ENCODE measurements around the gene GREB1. TPM values are rescaled to one million over a fixed set of nuclear protein-coding genes. Genes with fewer than 3 reads are reported as not detected.

GREB1 gene
- polyA plus RNA-seq, 1 experiment, result 0.12 TPM

DNA sequence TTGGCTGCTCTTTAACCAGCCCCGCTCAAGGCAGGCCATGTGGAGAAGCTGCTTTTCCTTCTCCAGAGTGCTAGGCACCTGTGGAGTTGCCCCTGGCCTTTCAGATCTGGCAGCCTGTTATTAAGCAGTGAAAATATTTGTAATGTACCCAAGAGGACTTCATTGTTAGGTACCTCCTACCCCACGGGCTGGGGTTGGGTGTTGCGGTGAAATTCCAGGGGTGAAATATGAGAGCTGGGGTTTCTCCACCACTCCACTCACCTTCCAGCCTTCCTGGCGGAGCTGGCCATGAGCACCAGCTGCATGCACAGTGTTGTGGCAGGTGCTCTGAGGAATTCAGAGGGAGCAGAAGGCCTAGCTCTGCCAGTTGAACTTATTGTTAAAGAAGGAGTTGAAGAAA lies 97.0 kb downstream of the GREB1 start:
- DNase-seq (ENCODE audit: low read depth, low spot score), result no peak
- CTCF ChIA-PET, result no interaction called here
- peaks cover 10% of the 10 kb centered on the region for H3K9me3 ChIP-seq (ENCODE audit: control insufficient read depth, insufficient read depth, low read length)
- no peak overlapping the region for H3K27ac ChIP-seq (ENCODE audit: low read depth, low read length)
- TF ChIP-seq, protein P1, sequence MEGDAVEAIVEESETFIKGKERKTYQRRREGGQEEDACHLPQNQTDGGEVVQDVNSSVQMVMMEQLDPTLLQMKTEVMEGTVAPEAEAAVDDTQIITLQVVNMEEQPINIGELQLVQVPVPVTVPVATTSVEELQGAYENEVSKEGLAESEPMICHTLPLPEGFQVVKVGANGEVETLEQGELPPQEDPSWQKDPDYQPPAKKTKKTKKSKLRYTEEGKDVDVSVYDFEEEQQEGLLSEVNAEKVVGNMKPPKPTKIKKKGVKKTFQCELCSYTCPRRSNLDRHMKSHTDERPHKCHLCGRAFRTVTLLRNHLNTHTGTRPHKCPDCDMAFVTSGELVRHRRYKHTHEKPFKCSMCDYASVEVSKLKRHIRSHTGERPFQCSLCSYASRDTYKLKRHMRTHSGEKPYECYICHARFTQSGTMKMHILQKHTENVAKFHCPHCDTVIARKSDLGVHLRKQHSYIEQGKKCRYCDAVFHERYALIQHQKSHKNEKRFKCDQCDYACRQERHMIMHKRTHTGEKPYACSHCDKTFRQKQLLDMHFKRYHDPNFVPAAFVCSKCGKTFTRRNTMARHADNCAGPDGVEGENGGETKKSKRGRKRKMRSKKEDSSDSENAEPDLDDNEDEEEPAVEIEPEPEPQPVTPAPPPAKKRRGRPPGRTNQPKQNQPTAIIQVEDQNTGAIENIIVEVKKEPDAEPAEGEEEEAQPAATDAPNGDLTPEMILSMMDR (IDR thresholded peaks at IDR 0.05; ENCODE audit: low read depth, low read length), result no peak
- peaks cover 11% of the 10 kb centered on the region for H3K27me3 ChIP-seq (ENCODE audit: control insufficient read depth, insufficient read depth, low read length)
- H3K4me3 ChIP-seq (ENCODE audit: low read depth, low read length), result no peak overlapping the region
- POLR2A ChIA-PET, result no interaction called here

DNA sequence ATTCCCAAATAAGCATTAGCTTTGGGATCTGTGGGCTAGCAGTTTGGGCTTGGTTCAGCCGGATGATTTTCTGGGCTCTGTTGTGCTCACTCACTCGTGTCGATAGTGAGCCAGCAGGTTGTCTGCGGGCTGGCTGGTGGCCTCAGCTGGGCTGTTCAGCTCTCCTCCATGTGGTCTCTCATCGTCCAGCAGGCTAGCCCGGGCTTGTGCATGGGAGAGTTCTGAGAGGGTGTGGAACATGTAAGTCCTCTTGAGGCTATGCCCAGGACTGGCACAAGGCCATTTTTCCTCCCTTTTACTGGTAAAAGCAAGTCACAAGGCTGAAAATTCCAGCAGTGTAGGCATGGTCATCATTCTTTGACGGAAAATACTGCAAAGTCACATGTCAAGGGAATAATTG lies 97.6 kb downstream of the GREB1 start:
- DNase-seq (ENCODE audit: low read depth, low spot score), result no peak
- TF ChIP-seq, protein P1 (IDR thresholded peaks at IDR 0.05; ENCODE audit: low read depth, low read length), result no peak
- POLR2A ChIA-PET, result no interaction called here
- Histone ChIP-seq H3K9me3 (ENCODE audit: control insufficient read depth, insufficient read depth, low read length) (peaks cover 10% of the 10 kb centered on the region), H3K4me3 (ENCODE audit: low read depth, low read length) (no peak overlapping the region), H3K27ac (ENCODE audit: low read depth, low read length) (no peak overlapping the region), H3K27me3 (ENCODE audit: control insufficient read depth, insufficient read depth, low read length) (peaks cover 11% of the 10 kb centered on the region)
- CTCF ChIA-PET, result interaction anchor here (0.7 kb wide), 1 partner anchor 498 kb away, joined by 5 read pairs; a partner anchor contains a TSS

DNA sequence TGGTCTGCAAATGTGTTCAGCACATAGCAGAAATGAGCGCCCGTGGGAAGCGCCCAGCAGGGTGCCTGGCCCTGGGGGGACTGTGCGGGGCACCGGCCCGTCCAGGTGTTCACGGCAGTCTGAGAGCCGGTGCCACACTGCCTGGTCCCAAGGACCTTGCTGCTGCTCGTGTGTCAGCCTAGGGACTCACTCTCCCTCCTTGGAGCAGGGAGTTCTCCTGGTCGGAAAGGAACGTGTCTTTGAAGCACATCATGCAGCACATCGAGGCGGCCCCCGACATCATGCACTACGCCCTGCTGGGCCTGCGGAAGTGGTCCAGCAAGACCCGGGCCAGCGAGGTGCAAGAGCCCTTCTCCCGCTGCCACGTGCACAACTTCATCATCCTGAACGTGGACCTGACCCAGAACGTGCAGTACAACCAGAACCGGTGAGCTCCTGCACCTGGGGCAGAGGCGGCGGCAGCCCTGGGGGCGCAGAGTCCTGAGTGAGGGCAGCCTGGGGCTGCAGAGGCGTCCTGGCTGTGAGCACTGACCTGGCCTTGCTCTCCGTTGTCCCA lies 100.2 kb downstream of the GREB1 start:
- DNase-seq (ENCODE audit: low read depth, low spot score), result no peak
- CTCF ChIA-PET, result no interaction called here
- no peak overlapping the region for H3K4me3 ChIP-seq (ENCODE audit: low read depth, low read length)
- no peaks in the 10 kb centered on the region for H3K9me3 ChIP-seq (ENCODE audit: control insufficient read depth, insufficient read depth, low read length)
- TF ChIP-seq, protein P1 (IDR thresholded peaks at IDR 0.05; ENCODE audit: low read depth, low read length), result no peak
- POLR2A ChIA-PET, result no interaction called here
- peaks cover 15% of the 10 kb centered on the region for H3K27me3 ChIP-seq (ENCODE audit: control insufficient read depth, insufficient read depth, low read length)
- no peak overlapping the region for H3K27ac ChIP-seq (ENCODE audit: low read depth, low read length)

DNA sequence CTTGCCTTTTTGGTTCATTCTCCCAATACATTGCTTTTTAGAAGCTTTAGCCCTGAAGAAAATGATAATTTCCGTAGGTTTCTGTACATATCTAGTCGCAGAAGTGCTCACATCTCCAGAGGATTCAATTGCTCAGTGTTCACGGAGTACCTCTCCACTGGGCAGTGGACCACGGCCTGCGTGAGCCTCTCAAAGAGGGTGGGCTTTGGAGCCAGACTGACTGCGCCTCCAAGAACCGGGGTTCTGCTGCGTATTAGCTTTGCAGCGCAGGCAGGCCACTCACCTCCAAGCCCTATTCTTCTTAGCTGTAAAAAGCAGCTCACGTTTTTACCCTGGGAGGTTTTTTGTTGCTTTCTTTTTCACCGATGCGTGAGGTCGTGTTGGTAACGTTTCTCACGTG lies 100.7 kb downstream of the GREB1 start:
- Histone ChIP-seq H3K9me3 (ENCODE audit: control insufficient read depth, insufficient read depth, low read length) (no peaks in the 10 kb centered on the region), H3K4me3 (ENCODE audit: low read depth, low read length) (no peak overlapping the region), H3K27ac (ENCODE audit: low read depth, low read length) (no peak overlapping the region), H3K27me3 (ENCODE audit: control insufficient read depth, insufficient read depth, low read length) (peaks cover 13% of the 10 kb centered on the region)
- ChIA-PET POLR2A (no interaction called here), CTCF (no interaction called here)
- TF ChIP-seq, protein P1 (IDR thresholded peaks at IDR 0.05; ENCODE audit: low read depth, low read length), result no peak
- no peak for DNase-seq (ENCODE audit: low read depth, low spot score)

DNA sequence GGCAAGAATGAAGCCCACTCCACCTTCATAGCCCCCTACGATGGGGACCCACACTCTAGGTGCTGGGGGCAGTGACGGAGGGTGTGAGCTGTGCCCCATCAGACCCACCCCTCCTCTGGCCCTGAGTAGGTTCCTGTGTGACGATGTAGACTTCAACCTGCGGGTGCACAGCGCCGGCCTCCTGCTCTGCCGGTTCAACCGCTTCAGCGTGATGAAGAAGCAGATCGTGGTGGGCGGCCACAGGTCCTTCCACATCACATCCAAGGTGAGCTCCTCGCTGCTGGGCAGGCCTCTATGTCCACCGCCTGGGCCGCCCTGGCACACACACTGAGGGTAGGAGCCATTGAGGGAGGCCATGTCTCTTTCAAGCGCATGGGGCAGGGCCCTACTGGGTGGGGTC lies 101.3 kb downstream of the GREB1 start:
- ChIA-PET CTCF (no interaction called here), POLR2A (no interaction called here)
- no peaks in the 10 kb centered on the region for H3K9me3 ChIP-seq (ENCODE audit: control insufficient read depth, insufficient read depth, low read length)
- H3K27ac ChIP-seq (ENCODE audit: low read depth, low read length), result no peak overlapping the region
- no peak for DNase-seq (ENCODE audit: low read depth, low spot score)
- TF ChIP-seq, protein P1 (IDR thresholded peaks at IDR 0.05; ENCODE audit: low read depth, low read length), result no peak
- peaks cover 10% of the 10 kb centered on the region for H3K27me3 ChIP-seq (ENCODE audit: control insufficient read depth, insufficient read depth, low read length)
- H3K4me3 ChIP-seq (ENCODE audit: low read depth, low read length), result no peak overlapping the region
